Activated CD8-positive, alpha-beta T cell treated with anti-CD3 and anti-CD28 coated beads for 36 hours (primary cell): ENCODE data around the gene TTC16. TPM values are rescaled to one million over a fixed set of nuclear protein-coding genes. Genes with fewer than 3 reads are reported as not detected.

Experiments used
- ATAC-seq: fragments of 200-7000 bp; cut with Tn5 transposase; one replicate; pipeline ENCODE4 v1.10.0; 2021; ENCODE audit warnings: mild to moderate bottlenecking, moderate library complexity
- CTCF ChIA-PET: fragments of 350-600 bp; sonication (Branson Sonifier 250); formaldehyde crosslinking; loops from one replicate; lab custom pipeline; 2021; ENCODE audit warnings: antibody characterized with exemption; lab: Charles Lee
- POLR2A ChIA-PET: fragments of 350-600 bp; sonication (Branson Sonifier 250); formaldehyde crosslinking; loops from one replicate; lab custom pipeline; 2021; ENCODE audit warnings: antibody characterized with exemption; lab: Charles Lee
- DNase-seq: peaks from one replicate; pipeline ENCODE4 v3.0.0-alpha.2; 2020
- H3K27ac Mint-ChIP-seq: one replicate; pipeline ENCODE4 v1.8.0; 2021; ENCODE audit warnings: mild to moderate bottlenecking, mixed read lengths
- H3K27me3 Mint-ChIP-seq: one replicate; pipeline ENCODE4 v1.8.0; 2021; ENCODE audit warnings: mixed read lengths
- H3K36me3 Mint-ChIP-seq: one replicate; pipeline ENCODE4 v1.8.0; 2021; ENCODE audit warnings: low read depth, mixed read lengths
- H3K4me1 Mint-ChIP-seq: one replicate; pipeline ENCODE4 v1.8.0; 2021; ENCODE audit warnings: low read depth, mixed read lengths
- H3K4me3 Mint-ChIP-seq: one replicate; pipeline ENCODE4 v1.8.0; 2021; ENCODE audit warnings: mild to moderate bottlenecking, moderate library complexity, mixed read lengths
- H3K9me3 Mint-ChIP-seq: one replicate; pipeline ENCODE4 v1.8.0; 2021; ENCODE audit warnings: mixed read lengths
- CTCF ChIP-seq: fragments of 200-600 bp; IDR thresholded peaks from one replicate; pipeline ENCODE4 v1.8.0; 2022; ENCODE audit warnings: antibody characterized with exemption, mild to moderate bottlenecking
- intact Hi-C: fragments of 100-400 bp; cut with micrococcal nuclease; formaldehyde crosslinking; loops from one replicate; pipeline ENCODE4 v1.10.0; 2022
- total RNA-seq, 2 experiments: library from RNA; stranded (reverse); gene quantifications; one replicate each; pipeline ENCODE4 v1.2.3, GENCODE V29; 2021

Gene TTC16
- total RNA-seq, 2 experiments from 2014 or later, result 2.1 to 2.3 TPM

DNA sequence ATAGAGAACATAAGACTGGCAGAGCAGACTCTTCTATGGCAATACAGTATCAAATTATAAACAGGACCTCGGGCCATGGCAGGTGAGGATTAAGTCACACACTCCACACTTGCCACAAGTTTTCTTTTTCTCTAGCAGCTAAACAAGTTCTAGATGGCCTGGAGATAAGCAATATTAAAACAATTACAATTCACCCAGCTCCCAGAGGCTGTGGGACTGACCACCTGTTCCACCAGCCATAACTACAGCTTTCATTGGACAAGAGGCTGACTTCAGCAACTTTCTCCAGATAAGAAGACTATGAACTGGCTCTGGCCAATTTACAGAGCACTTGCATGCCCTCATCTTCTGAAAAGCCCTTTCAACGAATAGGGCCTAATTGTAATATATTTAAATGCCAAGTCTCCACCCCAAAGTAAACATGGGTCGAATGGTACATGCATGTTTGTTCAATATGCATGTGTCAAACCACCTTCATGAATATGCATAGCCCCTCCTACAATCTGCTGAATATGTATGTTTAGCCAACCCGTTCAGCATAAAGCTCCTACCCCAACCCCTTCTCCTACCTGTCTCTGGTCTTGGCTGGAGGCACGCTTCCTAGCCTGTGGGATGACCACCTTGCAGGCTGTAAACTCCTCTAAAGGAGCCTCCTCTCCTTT is 15.2 kb upstream of the TTC16 start:
- CTCF ChIA-PET, result interaction anchor here (2.0 kb wide), 1 partner anchor 34 kb away, joined by 7 read pairs; the partner anchor contains the start of gene TOR2A
- intact Hi-C loops, result no loop called here
- H3K4me3 Mint-ChIP-seq, result no peak overlapping the region

GRCh38 chr9:127703289-127703946 is 12.5 kb upstream of the TTC16 start:
- ChIA-PET POLR2A (interaction anchor here (0.6 to 3.4 kb wide), 2 partner anchors 11 to 251 kb away, joined by 3 to 26 read pairs; partner anchors contain the start of genes PTRH1 and TTC16), CTCF (interaction anchor here (2.7 kb wide), 1 partner anchor 32 kb away, joined by 12 read pairs; the partner anchor contains the start of gene TOR2A)
- Mint-ChIP-seq H3K36me3 (no peaks in the 10 kb centered on the region), H3K27ac (no peak overlapping the region), H3K4me1 (peaks cover 20% of the 10 kb centered on the region), H3K9me3 (no peaks in the 10 kb centered on the region), H3K27me3 (no peaks in the 10 kb centered on the region), H3K4me3 (no peak overlapping the region)
- intact Hi-C loops, result no loop called here
- TF ChIP-seq CTCF, result no peak
- ATAC-seq (no peak), DNase-seq (no peak)

More for the DNA sequence above, 15.2 kb upstream of the TTC16 start:
- Mint-ChIP-seq H3K36me3 (no peaks in the 10 kb centered on the region), H3K9me3 (no peaks in the 10 kb centered on the region), H3K4me1 (peaks cover 12% of the 10 kb centered on the region), H3K27ac (no peak overlapping the region), H3K27me3 (no peaks in the 10 kb centered on the region)
- POLR2A ChIA-PET, result interaction anchor here (0.6 to 1.0 kb wide), 2 partner anchors 15 to 254 kb away, joined by 3 to 6 read pairs; partner anchors contain the start of genes PTRH1 and TTC16
- no peak for DNase-seq
- TF ChIP-seq CTCF, result no peak
- ATAC-seq, result no peak

GRCh38 chr9:127705577-127706379 is 10.1 kb upstream of the TTC16 start:
- TF ChIP-seq CTCF, result no peak
- H3K9me3 Mint-ChIP-seq, result peaks cover 2% of the 10 kb centered on the region
- ATAC-seq (no peak), DNase-seq (no peak)
- H3K27me3 Mint-ChIP-seq, result no peaks in the 10 kb centered on the region
- intact Hi-C loops, result no loop called here
- POLR2A ChIA-PET, result interaction anchor here (3.4 kb wide), 1 partner anchor 9 kb away, joined by 26 read pairs; the partner anchor contains the start of genes PTRH1 and TTC16
- H3K36me3 Mint-ChIP-seq, result peaks cover 2% of the 10 kb centered on the region
- no peak overlapping the region for H3K4me3 Mint-ChIP-seq
- peaks cover 11% of the 10 kb centered on the region for H3K4me1 Mint-ChIP-seq
- CTCF ChIA-PET, result interaction anchor here (0.9 to 2.7 kb wide), 3 partner anchors 29 to 164 kb away, joined by 3 to 12 read pairs (median 7); partner anchors contain the start of gene TOR2A
- no peak overlapping the region for H3K27ac Mint-ChIP-seq

DNA sequence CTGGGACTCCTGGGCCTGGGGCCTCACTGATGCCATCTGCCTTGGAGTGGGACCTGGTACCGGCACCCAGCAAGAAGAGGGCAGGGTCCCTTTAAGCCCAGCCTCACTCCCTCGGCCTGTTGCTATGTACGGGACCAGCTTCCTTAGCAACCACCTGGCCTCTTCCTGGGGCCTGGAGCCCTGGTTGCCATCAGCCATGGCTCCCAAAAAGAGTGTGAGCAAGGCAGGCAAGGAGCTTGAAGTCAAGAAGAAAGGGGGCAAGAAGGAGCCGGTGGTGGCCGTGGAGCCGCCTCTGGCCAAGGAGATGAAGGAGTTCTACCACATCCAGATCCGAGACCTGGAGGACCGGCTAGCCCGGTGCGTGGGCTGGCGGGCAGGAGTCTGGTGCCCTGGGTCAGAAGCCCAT is 9.0 kb upstream of the TTC16 start, which contains the start of gene CFAP157:
Gene CFAP157 (plus strand): TSS at position 153 of the 406 bp plus-strand sequence. CDS start 44 bp downstream, at position 197.
- Mint-ChIP-seq H3K4me3 (no peak within 1 kb of the TSS), H3K27ac (no peak within 1 kb of the TSS)
- intact Hi-C loops, result no loop called here

More for the DNA sequence above, 9.0 kb upstream of the TTC16 start, which contains the start of gene CFAP157:
- ATAC-seq (no peak), DNase-seq (no peak)
- ChIA-PET POLR2A (no interaction called here), CTCF (interaction anchor here (1.0 kb wide), 2 partner anchors 28 to 162 kb away, joined by 3 to 4 read pairs; partner anchors contain the start of gene TOR2A)
- Mint-ChIP-seq H3K27me3 (no peaks in the 10 kb centered on the region), H3K36me3 (peaks cover 2% of the 10 kb centered on the region), H3K9me3 (peaks cover 2% of the 10 kb centered on the region), H3K4me1 (peaks cover 21% of the 10 kb centered on the region)
- TF ChIP-seq CTCF, result no peak
